ENCODE measurements around the gene TMIGD1.

Gene TMIGD1

GRCh38 chr17:30314474-30314873, 19.4 kb downstream of the TMIGD1 start:
- no peak overlapping the region for H3K4me3 ChIP-seq (ENCODE audit: low read length)
- H3K36me3 ChIP-seq (replicated peaks; ENCODE audit: insufficient read depth, low read length), result no peaks in the 10 kb centered on the region
- H3K9me2 ChIP-seq (replicated peaks; ENCODE audit: insufficient read depth, low read length), result no peaks in the 10 kb centered on the region
- no peak overlapping the region for H3K27ac ChIP-seq (ENCODE audit: low read length)
- TF ChIP-seq CTCF (IDR thresholded peaks at IDR 0.05; ENCODE audit: low read length) (no peak), EZH2 (optimal IDR thresholded peaks at IDR 0.05; ENCODE audit: low read depth, low read length) (no peak), EZH2phosphoT487 (IDR thresholded peaks at IDR 0.05; ENCODE audit: low read length) (no peak)
- no peak overlapping the region for H3K4me2 ChIP-seq (ENCODE audit: low read depth, low read length)
- no peaks in the 10 kb centered on the region for H4K20me1 ChIP-seq (ENCODE audit: insufficient read depth, low read length)
- H2AFZ ChIP-seq (ENCODE audit: low read length), result no peak overlapping the region
- H3K9me3 ChIP-seq (replicated peaks; ENCODE audit: insufficient read depth, low read length), result no peaks in the 10 kb centered on the region
- no peaks in the 10 kb centered on the region for H3K27me3 ChIP-seq (replicated peaks; ENCODE audit: insufficient read depth, low read length)
- no peaks in the 10 kb centered on the region for H3K4me1 ChIP-seq (ENCODE audit: low read length)
- DNase-seq, result no peak
- no peaks in the 10 kb centered on the region for H3K79me2 ChIP-seq (ENCODE audit: low read length)
- no peaks in the 10 kb centered on the region for H3F3A ChIP-seq (ENCODE audit: insufficient read depth, low read length)
- H3K9ac ChIP-seq (ENCODE audit: low read length), result no peak overlapping the region

- H3K9ac ChIP-seq (ENCODE audit: low read length), result no peak overlapping the region
- no peaks in the 10 kb centered on the region for H4K20me1 ChIP-seq (ENCODE audit: insufficient read depth, low read length)
- DNase-seq, result no peak
- no peak overlapping the region for H2AFZ ChIP-seq (ENCODE audit: low read length)
- TF ChIP-seq CTCF (IDR thresholded peaks at IDR 0.05; ENCODE audit: low read length), result no peak
- TF ChIP-seq EZH2 (optimal IDR thresholded peaks at IDR 0.05; ENCODE audit: low read depth, low read length), result no peak
- no peak for TF ChIP-seq EZH2phosphoT487 (IDR thresholded peaks at IDR 0.05; ENCODE audit: low read length)
- H3K27me3 ChIP-seq (replicated peaks; ENCODE audit: insufficient read depth, low read length), result no peaks in the 10 kb centered on the region
- no peak overlapping the region for H3K4me3 ChIP-seq (ENCODE audit: low read length)
- no peaks in the 10 kb centered on the region for H3K4me1 ChIP-seq (ENCODE audit: low read length)
- no peaks in the 10 kb centered on the region for H3K79me2 ChIP-seq (ENCODE audit: low read length)
- H3K36me3 ChIP-seq (replicated peaks; ENCODE audit: insufficient read depth, low read length), result no peaks in the 10 kb centered on the region
- H3K9me3 ChIP-seq (replicated peaks; ENCODE audit: insufficient read depth, low read length), result no peaks in the 10 kb centered on the region
- no peak overlapping the region for H3K4me2 ChIP-seq (ENCODE audit: low read depth, low read length)
- no peaks in the 10 kb centered on the region for H3F3A ChIP-seq (ENCODE audit: insufficient read depth, low read length)
- H3K27ac ChIP-seq (ENCODE audit: low read length), result no peak overlapping the region
- no peaks in the 10 kb centered on the region for H3K9me2 ChIP-seq (replicated peaks; ENCODE audit: insufficient read depth, low read length)
Observed at GRCh38 chr17:30312226-30312625, 21.6 kb downstream of the TMIGD1 start.

- TF ChIP-seq EZH2 (optimal IDR thresholded peaks at IDR 0.05; ENCODE audit: low read depth, low read length) (no peak), EZH2phosphoT487 (IDR thresholded peaks at IDR 0.05; ENCODE audit: low read length) (no peak), CTCF (IDR thresholded peaks at IDR 0.05; ENCODE audit: low read length) (no peak)
- H3K9me2 ChIP-seq (replicated peaks; ENCODE audit: insufficient read depth, low read length), result no peaks in the 10 kb centered on the region
- H3K27me3 ChIP-seq (replicated peaks; ENCODE audit: insufficient read depth, low read length), result no peaks in the 10 kb centered on the region
- no peaks in the 10 kb centered on the region for H3K9me3 ChIP-seq (replicated peaks; ENCODE audit: insufficient read depth, low read length)
- no peaks in the 10 kb centered on the region for H3F3A ChIP-seq (ENCODE audit: insufficient read depth, low read length)
- H3K4me2 ChIP-seq (ENCODE audit: low read depth, low read length), result no peak overlapping the region
- H3K4me1 ChIP-seq (ENCODE audit: low read length), result no peaks in the 10 kb centered on the region
- H3K79me2 ChIP-seq (ENCODE audit: low read length), result no peaks in the 10 kb centered on the region
- DNase-seq, result no peak
- H3K27ac ChIP-seq (ENCODE audit: low read length), result no peak overlapping the region
- no peak overlapping the region for H3K4me3 ChIP-seq (ENCODE audit: low read length)
- no peaks in the 10 kb centered on the region for H3K36me3 ChIP-seq (replicated peaks; ENCODE audit: insufficient read depth, low read length)
- no peak overlapping the region for H3K9ac ChIP-seq (ENCODE audit: low read length)
- no peaks in the 10 kb centered on the region for H4K20me1 ChIP-seq (ENCODE audit: insufficient read depth, low read length)
- no peak overlapping the region for H2AFZ ChIP-seq (ENCODE audit: low read length)
Observed at GRCh38 chr17:30310562-30310961, 23.3 kb downstream of the TMIGD1 start.
